Tibial nerve (tissue), 4 donors: Measurements from ENCODE around the gene LPIN2.

Experiments used
- EP300 ChIP-seq, 2 donors: sonication (generic); formaldehyde crosslinking; IDR thresholded peaks; one replicate each; pipeline ENCODE4 v1.6.1; 2017; ENCODE audit warnings: antibody characterized with exemption in 2 of 2, mild to moderate bottlenecking in 1 of 2
- POLR2A ChIP-seq, 2 donors: fragments of 450-650 bp; IDR thresholded peaks; one replicate each; pipeline ENCODE4 v1.6.1; 2017; ENCODE audit warnings: antibody characterized with exemption in 2 of 2, mild to moderate bottlenecking in 2 of 2, moderate library complexity in 2 of 2
- TF ChIP-seq, protein P1 (sequence below), 5 experiments: fragments of 200-600 bp in 3 of 5; fragments of 450-650 bp in 2 of 5; sonication (generic) in 3 of 5; IDR thresholded peaks; one replicate each; pipeline ENCODE4 v1.5.1; 2016 to 2019; ENCODE audit warnings: antibody characterized with exemption in 5 of 5, mild to moderate bottlenecking in 3 of 5, moderate library complexity in 2 of 5

DNA sequence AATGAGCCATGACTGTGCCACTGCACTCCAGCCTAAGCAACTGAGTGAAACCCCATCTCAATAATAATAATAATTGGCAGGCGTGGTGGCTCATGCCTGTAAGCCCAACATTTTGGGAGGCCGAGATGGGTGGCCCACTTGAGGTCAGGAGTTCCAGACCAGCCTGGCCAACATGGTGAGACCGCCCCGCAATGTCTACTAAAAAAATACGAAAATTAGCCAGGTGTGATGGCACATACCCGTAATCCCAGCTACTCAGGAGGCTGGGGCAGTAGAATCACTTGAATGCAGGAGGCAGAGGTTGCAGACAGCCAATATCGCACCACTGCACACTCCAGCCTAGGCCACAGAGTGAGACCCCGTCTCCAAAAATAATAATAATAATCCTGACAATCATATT is 27.9 kb upstream of the LPIN2 start:
- TF ChIP-seq, protein P1, sequence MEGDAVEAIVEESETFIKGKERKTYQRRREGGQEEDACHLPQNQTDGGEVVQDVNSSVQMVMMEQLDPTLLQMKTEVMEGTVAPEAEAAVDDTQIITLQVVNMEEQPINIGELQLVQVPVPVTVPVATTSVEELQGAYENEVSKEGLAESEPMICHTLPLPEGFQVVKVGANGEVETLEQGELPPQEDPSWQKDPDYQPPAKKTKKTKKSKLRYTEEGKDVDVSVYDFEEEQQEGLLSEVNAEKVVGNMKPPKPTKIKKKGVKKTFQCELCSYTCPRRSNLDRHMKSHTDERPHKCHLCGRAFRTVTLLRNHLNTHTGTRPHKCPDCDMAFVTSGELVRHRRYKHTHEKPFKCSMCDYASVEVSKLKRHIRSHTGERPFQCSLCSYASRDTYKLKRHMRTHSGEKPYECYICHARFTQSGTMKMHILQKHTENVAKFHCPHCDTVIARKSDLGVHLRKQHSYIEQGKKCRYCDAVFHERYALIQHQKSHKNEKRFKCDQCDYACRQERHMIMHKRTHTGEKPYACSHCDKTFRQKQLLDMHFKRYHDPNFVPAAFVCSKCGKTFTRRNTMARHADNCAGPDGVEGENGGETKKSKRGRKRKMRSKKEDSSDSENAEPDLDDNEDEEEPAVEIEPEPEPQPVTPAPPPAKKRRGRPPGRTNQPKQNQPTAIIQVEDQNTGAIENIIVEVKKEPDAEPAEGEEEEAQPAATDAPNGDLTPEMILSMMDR (IDR thresholded peaks at IDR 0.05), result no peak
- TF ChIP-seq POLR2A (IDR thresholded peaks at IDR 0.05), result no peak
- TF ChIP-seq EP300 (IDR thresholded peaks at IDR 0.05), result no peak
